ENCODE data around the gene ANKRD33B. TPM values are rescaled to one million over a fixed set of nuclear protein-coding genes. Genes with fewer than 3 reads are reported as not detected.
A peak's percentile ranks its signal among the peaks of the same experiment; 100 is the strongest.

ANKRD33B gene
- total and polyA plus RNA-seq, 9 of the 15 experiments (the other 6 are each of a cell fraction or from before 2014, with no cell fraction given), result 0.10 to 1.7 (median 0.40) TPM

DNA sequence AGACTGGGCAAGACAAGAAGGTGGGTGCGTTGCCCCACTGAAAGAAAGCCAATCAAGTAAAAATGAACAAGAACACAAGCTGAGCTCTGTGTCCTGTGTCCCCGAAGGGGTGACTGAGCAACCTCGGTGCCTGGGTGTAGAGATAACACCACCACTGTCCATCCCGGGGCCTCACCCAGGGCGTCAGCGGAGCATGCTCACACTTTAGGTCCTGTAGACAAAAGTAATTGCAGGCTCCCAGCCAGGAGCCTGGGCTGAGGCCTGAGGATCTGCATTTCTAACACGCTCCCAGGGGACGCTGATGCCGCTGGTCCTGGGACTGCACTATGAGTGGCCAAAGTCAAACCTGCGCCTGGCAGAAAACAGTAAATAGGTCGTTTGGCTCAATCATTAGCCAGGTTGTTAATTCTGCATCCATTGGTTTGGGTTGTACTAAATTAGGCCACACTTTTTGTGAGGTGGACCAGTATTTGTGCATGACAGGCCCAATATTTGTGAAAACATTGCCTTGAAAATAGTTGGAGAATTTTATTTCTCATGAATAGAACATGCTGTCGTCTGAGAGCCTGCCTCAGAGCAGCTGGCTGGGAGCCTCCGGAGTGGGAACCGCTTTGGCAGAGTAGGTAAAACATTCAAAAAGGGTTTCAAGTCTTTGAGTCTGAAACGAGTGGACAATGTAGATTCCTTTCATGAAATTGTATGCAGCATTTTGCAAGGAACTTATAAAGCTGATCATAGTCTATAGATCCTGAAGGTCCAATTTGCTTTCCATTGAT, 38.3 kb downstream of the ANKRD33B start (continued):
- TF ChIP-seq, protein P1, sequence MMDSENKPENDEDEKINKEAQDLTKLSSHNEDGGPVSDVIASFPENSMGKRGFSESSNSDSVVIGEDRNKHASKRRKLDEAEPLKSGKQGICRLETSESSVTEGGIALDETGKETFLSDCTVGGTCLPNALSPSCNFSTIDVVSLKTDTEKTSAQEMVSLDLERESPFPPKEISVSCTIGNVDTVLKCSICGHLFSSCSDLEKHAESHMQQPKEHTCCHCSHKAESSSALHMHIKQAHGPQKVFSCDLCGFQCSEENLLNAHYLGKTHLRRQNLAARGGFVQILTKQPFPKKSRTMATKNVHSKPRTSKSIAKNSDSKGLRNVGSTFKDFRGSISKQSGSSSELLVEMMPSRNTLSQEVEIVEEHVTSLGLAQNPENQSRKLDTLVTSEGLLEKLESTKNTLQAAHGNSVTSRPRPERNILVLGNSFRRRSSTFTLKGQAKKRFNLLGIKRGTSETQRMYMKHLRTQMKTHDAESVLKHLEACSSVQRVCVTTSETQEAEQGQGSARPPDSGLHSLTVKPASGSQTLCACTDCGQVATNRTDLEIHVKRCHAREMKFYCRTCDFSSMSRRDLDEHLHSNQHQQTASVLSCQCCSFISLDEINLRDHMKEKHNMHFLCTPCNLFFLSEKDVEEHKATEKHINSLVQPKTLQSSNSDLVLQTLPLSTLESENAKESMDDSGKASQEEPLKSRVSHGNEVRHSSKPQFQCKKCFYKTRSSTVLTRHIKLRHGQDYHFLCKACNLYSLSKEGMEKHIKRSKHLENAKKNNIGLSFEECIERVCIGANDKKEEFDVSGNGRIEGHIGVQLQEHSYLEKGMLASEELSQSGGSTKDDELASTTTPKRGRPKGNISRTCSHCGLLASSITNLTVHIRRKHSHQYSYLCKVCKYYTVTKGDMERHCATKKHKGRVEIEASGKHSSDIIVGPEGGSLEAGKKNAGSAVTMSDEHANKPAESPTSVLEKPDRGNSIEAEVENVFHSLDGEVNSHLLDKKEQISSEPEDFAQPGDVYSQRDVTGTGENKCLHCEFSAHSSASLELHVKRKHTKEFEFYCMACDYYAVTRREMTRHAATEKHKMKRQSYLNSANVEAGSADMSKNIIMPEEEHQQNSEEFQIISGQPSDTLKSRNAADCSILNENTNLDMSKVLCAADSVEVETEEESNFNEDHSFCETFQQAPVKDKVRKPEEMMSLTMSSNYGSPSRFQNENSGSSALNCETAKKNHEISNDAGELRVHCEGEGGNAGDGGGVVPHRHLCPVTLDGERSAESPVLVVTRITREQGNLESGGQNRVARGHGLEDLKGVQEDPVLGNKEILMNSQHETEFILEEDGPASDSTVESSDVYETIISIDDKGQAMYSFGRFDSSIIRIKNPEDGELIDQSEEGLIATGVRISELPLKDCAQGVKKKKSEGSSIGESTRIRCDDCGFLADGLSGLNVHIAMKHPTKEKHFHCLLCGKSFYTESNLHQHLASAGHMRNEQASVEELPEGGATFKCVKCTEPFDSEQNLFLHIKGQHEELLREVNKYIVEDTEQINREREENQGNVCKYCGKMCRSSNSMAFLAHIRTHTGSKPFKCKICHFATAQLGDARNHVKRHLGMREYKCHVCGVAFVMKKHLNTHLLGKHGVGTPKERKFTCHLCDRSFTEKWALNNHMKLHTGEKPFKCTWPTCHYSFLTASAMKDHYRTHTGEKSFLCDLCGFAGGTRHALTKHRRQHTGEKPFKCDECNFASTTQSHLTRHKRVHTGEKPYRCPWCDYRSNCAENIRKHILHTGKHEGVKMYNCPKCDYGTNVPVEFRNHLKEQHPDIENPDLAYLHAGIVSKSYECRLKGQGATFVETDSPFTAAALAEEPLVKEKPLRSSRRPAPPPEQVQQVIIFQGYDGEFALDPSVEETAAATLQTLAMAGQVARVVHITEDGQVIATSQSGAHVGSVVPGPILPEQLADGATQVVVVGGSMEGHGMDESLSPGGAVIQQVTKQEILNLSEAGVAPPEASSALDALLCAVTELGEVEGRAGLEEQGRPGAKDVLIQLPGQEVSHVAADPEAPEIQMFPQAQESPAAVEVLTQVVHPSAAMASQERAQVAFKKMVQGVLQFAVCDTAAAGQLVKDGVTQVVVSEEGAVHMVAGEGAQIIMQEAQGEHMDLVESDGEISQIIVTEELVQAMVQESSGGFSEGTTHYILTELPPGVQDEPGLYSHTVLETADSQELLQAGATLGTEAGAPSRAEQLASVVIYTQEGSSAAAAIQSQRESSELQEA (IDR thresholded peaks at IDR 0.05; ENCODE audit: low read depth), result no peak
- TF ChIP-seq, protein P2, sequence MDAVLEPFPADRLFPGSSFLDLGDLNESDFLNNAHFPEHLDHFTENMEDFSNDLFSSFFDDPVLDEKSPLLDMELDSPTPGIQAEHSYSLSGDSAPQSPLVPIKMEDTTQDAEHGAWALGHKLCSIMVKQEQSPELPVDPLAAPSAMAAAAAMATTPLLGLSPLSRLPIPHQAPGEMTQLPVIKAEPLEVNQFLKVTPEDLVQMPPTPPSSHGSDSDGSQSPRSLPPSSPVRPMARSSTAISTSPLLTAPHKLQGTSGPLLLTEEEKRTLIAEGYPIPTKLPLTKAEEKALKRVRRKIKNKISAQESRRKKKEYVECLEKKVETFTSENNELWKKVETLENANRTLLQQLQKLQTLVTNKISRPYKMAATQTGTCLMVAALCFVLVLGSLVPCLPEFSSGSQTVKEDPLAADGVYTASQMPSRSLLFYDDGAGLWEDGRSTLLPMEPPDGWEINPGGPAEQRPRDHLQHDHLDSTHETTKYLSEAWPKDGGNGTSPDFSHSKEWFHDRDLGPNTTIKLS (IDR thresholded peaks at IDR 0.05; ENCODE audit: borderline replicate concordance, low read depth), result 0 out of 2 replicates have a peak, but pooled peaks have one; percentile 22
- TF ChIP-seq, protein P3, sequence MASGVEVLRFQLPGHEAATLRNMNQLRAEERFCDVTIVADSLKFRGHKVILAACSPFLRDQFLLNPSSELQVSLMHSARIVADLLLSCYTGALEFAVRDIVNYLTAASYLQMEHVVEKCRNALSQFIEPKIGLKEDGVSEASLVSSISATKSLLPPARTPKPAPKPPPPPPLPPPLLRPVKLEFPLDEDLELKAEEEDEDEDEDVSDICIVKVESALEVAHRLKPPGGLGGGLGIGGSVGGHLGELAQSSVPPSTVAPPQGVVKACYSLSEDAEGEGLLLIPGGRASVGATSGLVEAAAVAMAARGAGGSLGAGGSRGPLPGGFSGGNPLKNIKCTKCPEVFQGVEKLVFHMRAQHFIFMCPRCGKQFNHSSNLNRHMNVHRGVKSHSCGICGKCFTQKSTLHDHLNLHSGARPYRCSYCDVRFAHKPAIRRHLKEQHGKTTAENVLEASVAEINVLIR (CRISPR knock-in tag; IDR thresholded peaks at IDR 0.05), result no peak; the same call in 1 of the 2 replicates
- TF ChIP-seq, protein P4, sequence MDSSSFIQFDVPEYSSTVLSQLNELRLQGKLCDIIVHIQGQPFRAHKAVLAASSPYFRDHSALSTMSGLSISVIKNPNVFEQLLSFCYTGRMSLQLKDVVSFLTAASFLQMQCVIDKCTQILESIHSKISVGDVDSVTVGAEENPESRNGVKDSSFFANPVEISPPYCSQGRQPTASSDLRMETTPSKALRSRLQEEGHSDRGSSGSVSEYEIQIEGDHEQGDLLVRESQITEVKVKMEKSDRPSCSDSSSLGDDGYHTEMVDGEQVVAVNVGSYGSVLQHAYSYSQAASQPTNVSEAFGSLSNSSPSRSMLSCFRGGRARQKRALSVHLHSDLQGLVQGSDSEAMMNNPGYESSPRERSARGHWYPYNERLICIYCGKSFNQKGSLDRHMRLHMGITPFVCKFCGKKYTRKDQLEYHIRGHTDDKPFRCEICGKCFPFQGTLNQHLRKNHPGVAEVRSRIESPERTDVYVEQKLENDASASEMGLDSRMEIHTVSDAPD (CRISPR knock-in tag; IDR thresholded peaks at IDR 0.05), result no peak
- TF ChIP-seq SRSF7 (optimal IDR thresholded peaks at IDR 0.05; ENCODE audit: low read depth, low read length) (no peak), PHF20 (IDR thresholded peaks at IDR 0.05; ENCODE audit: partially characterized antibody) (no peak), ZNF384 (IDR thresholded peaks at IDR 0.05; ENCODE audit: low read depth, low read length) (no peak), SMAD3 (CRISPR knock-in tag; conservative IDR thresholded peaks at IDR 0.05) (no peak), COPS2 (conservative IDR thresholded peaks at IDR 0.05) (no peak), CCAR2 (IDR thresholded peaks at IDR 0.05; ENCODE audit: low read depth, low read length) (no peak)
- TF ChIP-seq, protein P5, sequence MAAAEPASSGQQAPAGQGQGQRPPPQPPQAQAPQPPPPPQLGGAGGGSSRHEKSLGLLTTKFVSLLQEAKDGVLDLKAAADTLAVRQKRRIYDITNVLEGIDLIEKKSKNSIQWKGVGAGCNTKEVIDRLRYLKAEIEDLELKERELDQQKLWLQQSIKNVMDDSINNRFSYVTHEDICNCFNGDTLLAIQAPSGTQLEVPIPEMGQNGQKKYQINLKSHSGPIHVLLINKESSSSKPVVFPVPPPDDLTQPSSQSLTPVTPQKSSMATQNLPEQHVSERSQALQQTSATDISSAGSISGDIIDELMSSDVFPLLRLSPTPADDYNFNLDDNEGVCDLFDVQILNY (CRISPR knock-in tag; IDR thresholded peaks at IDR 0.05), result no peak

Measured in K562 (cell line).